HepG2 (cell line): ENCODE results near the gene PCA3. TPM values are rescaled to one million over a fixed set of nuclear protein-coding genes. Genes with fewer than 3 reads are reported as not detected.

ENCODE experiments used
- ATAC-seq: fragments of 200-7000 bp; cut with Tn5 transposase; 3 replicates; pipeline ENCODE4 v1.9.1; 2020; ENCODE audit warnings: mild to moderate bottlenecking, moderate library complexity
- BruUV-seq: library from RNA; stranded (reverse); fragments of 400-500 nt; replicated peaks from 2 replicates; lab custom pipeline; 2021; lab: Mats Ljungman, UMichigan
- CTCF ChIA-PET: fragments of 300-600 bp; formaldehyde crosslinking; extraction: SDS; loops from one replicate; lab custom pipeline; 2021; ENCODE audit warnings: low total read pairs, inconsistent platforms, low intra/inter-chr PET ratio; lab: Yijun Ruan, JAX
- POLR2A ChIA-PET: fragments of 350-600 bp; sonication (Branson Sonifier 250); formaldehyde crosslinking; loops from one replicate; lab custom pipeline; 2020; ENCODE audit warnings: antibody characterized with exemption, inconsistent platforms; lab: Yijun Ruan, JAX
- DNase-seq: peaks from one replicate; pipeline ENCODE4 v3.0.0-alpha.2; 2015; ENCODE audit warnings: low spot score
- FAIRE-seq: peaks from 3 replicates; lab custom pipeline; 2011; peaks lifted over from hg19 to GRCh38; lab: Jason Lieb, UNC
- H2AFZ ChIP-seq: one replicate; pipeline ENCODE4 v1.6.1; 2011; ENCODE audit warnings: low read length, inconsistent platforms
- H3K27ac ChIP-seq: fragments of 300-600 bp; 3 replicates; pipeline ENCODE4 v1.8.0; 2011; ENCODE audit warnings: mixed run types, mild to moderate bottlenecking, mixed read lengths, low read length, inconsistent platforms; ENCODE audit not compliant: insufficient read depth; ENCODE audit errors: extremely low read length
- H3K27me3 ChIP-seq, 2 experiments: fragments of 200-600 bp in 1 of 2; 2 replicates in 1 of 2; 3 replicates in 1 of 2; pipeline versions ENCODE4 v1.6.0 to v1.8.0; 2011; ENCODE audit warnings: low read length in 2 of 2, mild to moderate bottlenecking in 2 of 2, moderate library complexity in 2 of 2, inconsistent platforms in 1 of 2; ENCODE audit not compliant: insufficient read depth in 2 of 2, control insufficient read depth in 1 of 2
- H3K36me3 ChIP-seq, 2 experiments: fragments of 200-600 bp in 1 of 2; replicated peaks in 1 of 2; 2 replicates in 1 of 2; 3 replicates in 1 of 2; pipeline versions ENCODE4 v1.5.1 to v1.8.0; 2011; ENCODE audit warnings: low read length in 2 of 2, inconsistent platforms in 1 of 2; ENCODE audit not compliant: insufficient read depth in 2 of 2, control insufficient read depth in 1 of 2
- H3K4me1 ChIP-seq: 2 replicates; pipeline ENCODE4 v1.5.1; 2012; ENCODE audit warnings: low read length, inconsistent platforms; ENCODE audit not compliant: insufficient read depth
- H3K4me2 ChIP-seq: 2 replicates; pipeline ENCODE4 v1.6.0; 2011; ENCODE audit warnings: low read depth, low read length, inconsistent platforms
- H3K4me3 ChIP-seq, 3 experiments: fragments of 200-600 bp in 1 of 3; sonication (generic), shearing (Covaris generic) in 1 of 3; replicated peaks in 1 of 3; 2 replicates each; pipeline ENCODE4 v1.5.1; 2011 to 2016; ENCODE audit warnings: low read length in 3 of 3, inconsistent platforms in 2 of 3, low read depth in 2 of 3, mild to moderate bottlenecking in 2 of 3, control low read depth in 1 of 3, mixed read lengths in 1 of 3; ENCODE audit not compliant: insufficient read depth in 1 of 3
- H3K79me2 ChIP-seq: one replicate; pipeline ENCODE4 v1.6.1; 2011; ENCODE audit warnings: low read length, inconsistent platforms; ENCODE audit not compliant: insufficient read depth
- H3K9ac ChIP-seq: 2 replicates; pipeline ENCODE4 v1.6.0; 2011; ENCODE audit warnings: mild to moderate bottlenecking, low read depth, low read length, inconsistent platforms; ENCODE audit not compliant: insufficient read depth
- H3K9me3 ChIP-seq: 2 replicates; pipeline ENCODE4 v1.5.1; 2012; ENCODE audit warnings: mild to moderate bottlenecking, low read length
- H4K20me1 ChIP-seq: 2 replicates; pipeline ENCODE4 v1.6.0; 2011; ENCODE audit warnings: inconsistent platforms, mild to moderate bottlenecking, low read length, moderate library complexity; ENCODE audit not compliant: insufficient read depth
- MTF2 ChIP-seq: sonication (generic); formaldehyde crosslinking; IDR thresholded peaks from 2 replicates; pipeline ENCODE4 v1.5.0; 2020; ENCODE audit warnings: missing genetic modification reagents, borderline replicate concordance
- SMARCC2 ChIP-seq: fragments of 450-650 bp; IDR thresholded peaks from 2 replicates; pipeline ENCODE4 v1.6.1; 2017; ENCODE audit warnings: antibody characterized with exemption, mild to moderate bottlenecking
- ZNF567 ChIP-seq: sonication (generic); formaldehyde crosslinking; IDR thresholded peaks from 2 replicates; pipeline ENCODE4 v1.8.1; 2023; ENCODE audit warnings: mild to moderate bottlenecking, missing genetic modification reagents, borderline replicate concordance
- WGBS: methylation state at CpG from one replicate; pipeline ENCODE4 v1.1.6; 2017; ENCODE audit warnings: low lambda C conversion rate; 5-methylcytosine and 5-hydroxymethylcytosine counted together
- in situ Hi-C: cut with HindIII; loops from 2 replicates; pipeline ENCODE4 v1.10.0; 2017; ENCODE audit warnings: low pct_unique_long_range_greater_than_20kb; ENCODE audit not compliant: extremely low pct_ligation_motif_present
- intact Hi-C: fragments of 100-400 bp; cut with micrococcal nuclease; formaldehyde crosslinking; loops from one replicate; pipeline ENCODE4 v1.10.0; 2022; ENCODE audit not compliant: unreplicated experiment
- polyA plus RNA-seq, 8 experiments: library from polyadenylated mRNA; depleted of rRNA in 3 of 8; stranded (reverse) in 7 of 8; unstranded in 1 of 8; fragments of >200 nt; fragmentation: Illumina TruSeq in 4 of 8; extraction: Trizol in 4 of 8; gene quantifications; 2 replicates each; pipeline versions ENCODE4 v1.2.1 to v1.2.3, GENCODE V29; 2011 to 2016; ENCODE audit warnings: low read depth in 4 of 8, missing spikeins in 1 of 8, mixed read lengths in 1 of 8; ENCODE audit not compliant: insufficient read depth in 1 of 8
- total RNA-seq, 5 experiments: library from RNA; depleted of rRNA; stranded (reverse); fragments of >200 nt; fragmentation: Illumina TruSeq; extraction: Trizol; gene quantifications; 2 replicates each; pipeline ENCODE4 v1.2.3, GENCODE V29; 2016; ENCODE audit warnings: low read depth in 1 of 5
- TF ChIP-seq, protein P1 (sequence below): sonication (generic); formaldehyde crosslinking; IDR thresholded peaks from 2 replicates; pipeline ENCODE4 v1.4.0; 2020; ENCODE audit warnings: missing genetic modification reagents, borderline replicate concordance
- TF ChIP-seq, protein P2 (sequence below): sonication (generic); formaldehyde crosslinking; IDR thresholded peaks from 2 replicates; pipeline ENCODE4 v1.8.0; 2022; ENCODE audit warnings: missing genetic modification reagents, mild to moderate bottlenecking, inconsistent platforms, borderline replicate concordance
- TF ChIP-seq, protein P3 (sequence below): sonication (generic); formaldehyde crosslinking; IDR thresholded peaks from 2 replicates; pipeline ENCODE4 v1.4.0; 2020; ENCODE audit warnings: missing genetic modification reagents

The PCA3 gene
- total and polyA plus RNA-seq, 2 of the 13 experiments (the other 11 are each of a cell fraction or from before 2014, with no cell fraction given): not detected

DNA sequence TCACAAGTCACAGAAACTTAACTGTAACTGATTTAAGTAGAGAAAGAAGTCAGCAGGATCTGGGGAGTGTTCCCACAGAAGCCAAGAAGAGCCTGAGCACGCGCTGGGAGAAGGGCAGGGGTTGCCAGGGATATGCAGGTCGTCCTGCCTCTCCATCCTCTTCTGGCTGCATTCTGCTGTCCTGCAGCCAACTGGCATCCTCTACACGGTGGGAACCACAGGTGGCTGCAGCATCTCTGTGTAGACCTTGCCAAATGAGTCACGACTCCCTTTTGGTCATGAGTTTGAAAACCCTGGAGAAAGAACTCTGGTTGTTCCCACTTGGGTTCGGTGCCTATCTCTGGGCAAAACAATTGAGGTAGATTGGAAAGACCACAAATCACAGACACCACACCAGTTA lies 38.4 kb upstream of the PCA3 start (continued):
- TF ChIP-seq, protein P1, sequence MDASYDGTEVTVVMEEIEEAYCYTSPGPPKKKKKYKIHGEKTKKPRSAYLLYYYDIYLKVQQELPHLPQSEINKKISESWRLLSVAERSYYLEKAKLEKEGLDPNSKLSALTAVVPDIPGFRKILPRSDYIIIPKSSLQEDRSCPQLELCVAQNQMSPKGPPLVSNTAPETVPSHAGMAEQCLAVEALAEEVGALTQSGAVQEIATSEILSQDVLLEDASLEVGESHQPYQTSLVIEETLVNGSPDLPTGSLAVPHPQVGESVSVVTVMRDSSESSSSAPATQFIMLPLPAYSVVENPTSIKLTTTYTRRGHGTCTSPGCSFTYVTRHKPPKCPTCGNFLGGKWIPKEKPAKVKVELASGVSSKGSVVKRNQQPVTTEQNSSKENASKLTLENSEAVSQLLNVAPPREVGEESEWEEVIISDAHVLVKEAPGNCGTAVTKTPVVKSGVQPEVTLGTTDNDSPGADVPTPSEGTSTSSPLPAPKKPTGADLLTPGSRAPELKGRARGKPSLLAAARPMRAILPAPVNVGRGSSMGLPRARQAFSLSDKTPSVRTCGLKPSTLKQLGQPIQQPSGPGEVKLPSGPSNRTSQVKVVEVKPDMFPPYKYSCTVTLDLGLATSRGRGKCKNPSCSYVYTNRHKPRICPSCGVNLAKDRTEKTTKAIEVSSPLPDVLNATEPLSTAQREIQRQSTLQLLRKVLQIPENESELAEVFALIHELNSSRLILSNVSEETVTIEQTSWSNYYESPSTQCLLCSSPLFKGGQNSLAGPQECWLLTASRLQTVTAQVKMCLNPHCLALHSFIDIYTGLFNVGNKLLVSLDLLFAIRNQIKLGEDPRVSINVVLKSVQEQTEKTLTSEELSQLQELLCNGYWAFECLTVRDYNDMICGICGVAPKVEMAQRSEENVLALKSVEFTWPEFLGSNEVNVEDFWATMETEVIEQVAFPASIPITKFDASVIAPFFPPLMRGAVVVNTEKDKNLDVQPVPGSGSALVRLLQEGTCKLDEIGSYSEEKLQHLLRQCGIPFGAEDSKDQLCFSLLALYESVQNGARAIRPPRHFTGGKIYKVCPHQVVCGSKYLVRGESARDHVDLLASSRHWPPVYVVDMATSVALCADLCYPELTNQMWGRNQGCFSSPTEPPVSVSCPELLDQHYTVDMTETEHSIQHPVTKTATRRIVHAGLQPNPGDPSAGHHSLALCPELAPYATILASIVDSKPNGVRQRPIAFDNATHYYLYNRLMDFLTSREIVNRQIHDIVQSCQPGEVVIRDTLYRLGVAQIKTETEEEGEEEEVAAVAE (CRISPR knock-in tag): no peak

DNA sequence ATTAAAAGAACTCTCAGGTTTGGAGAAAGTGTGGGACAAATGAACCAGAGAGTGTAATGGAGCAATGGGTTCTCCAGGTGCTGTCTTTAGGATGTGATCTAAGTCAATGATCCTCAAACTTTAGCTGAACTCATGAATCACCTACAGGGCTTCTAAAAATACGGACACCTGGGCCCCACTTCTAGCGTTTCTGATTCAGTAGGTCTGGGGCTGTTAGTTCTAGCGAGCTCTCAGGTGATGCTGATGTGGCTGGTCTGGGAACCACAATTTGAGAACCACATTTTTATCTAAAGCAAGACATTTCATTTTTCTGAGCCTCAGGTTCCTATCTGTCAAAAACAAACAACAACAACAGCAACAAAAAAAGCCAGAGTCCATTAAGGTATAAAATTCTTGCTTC lies 35.1 kb upstream of the PCA3 start:
- FAIRE-seq: no peak
- no TSS peak for BruUV-seq

More for the DNA sequence above, 35.1 kb upstream of the PCA3 start:
- no peak for ATAC-seq
- POLR2A ChIA-PET: no interaction called here
- Histone ChIP-seq H3K79me2 (no peaks in the 10 kb centered on the region), H4K20me1 (no peaks in the 10 kb centered on the region), H3K4me1 (no peaks in the 10 kb centered on the region), H3K9me3 (no peaks in the 10 kb centered on the region), H3K36me3 (no peaks in the 10 kb centered on the region), H2AFZ (no peak overlapping the region), H3K27me3 (peaks cover 0 to 4% of the 10 kb centered on the region in 2 experiments; a peak in 1 of 5 replicates), H3K4me3 (no peak overlapping the region), H3K27ac (no peak overlapping the region), H3K4me2 (no peak overlapping the region), H3K9ac (no peak overlapping the region)
- TF ChIP-seq MTF2 (CRISPR knock-in tag) (no peak), SMARCC2 (no peak), ZNF567 (CRISPR knock-in tag) (no peak)
- TF ChIP-seq, protein P2, sequence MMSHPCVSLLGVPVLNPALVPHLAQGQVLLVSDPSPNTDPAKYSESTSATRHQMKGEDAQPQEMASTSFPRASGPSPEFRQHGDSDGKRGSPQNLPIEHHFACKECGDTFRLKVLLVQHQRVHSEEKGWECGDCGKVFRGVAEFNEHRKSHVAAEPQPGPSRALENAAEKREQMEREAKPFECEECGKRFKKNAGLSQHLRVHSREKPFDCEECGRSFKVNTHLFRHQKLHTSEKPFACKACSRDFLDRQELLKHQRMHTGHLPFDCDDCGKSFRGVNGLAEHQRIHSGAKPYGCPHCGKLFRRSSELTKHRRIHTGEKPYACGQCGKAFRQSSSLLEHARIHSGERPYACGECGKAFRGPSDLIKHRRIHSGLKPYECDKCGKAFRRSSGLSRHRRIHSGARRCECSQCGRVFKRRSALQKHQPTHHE (CRISPR knock-in tag): no peak
- TF ChIP-seq, protein P3, sequence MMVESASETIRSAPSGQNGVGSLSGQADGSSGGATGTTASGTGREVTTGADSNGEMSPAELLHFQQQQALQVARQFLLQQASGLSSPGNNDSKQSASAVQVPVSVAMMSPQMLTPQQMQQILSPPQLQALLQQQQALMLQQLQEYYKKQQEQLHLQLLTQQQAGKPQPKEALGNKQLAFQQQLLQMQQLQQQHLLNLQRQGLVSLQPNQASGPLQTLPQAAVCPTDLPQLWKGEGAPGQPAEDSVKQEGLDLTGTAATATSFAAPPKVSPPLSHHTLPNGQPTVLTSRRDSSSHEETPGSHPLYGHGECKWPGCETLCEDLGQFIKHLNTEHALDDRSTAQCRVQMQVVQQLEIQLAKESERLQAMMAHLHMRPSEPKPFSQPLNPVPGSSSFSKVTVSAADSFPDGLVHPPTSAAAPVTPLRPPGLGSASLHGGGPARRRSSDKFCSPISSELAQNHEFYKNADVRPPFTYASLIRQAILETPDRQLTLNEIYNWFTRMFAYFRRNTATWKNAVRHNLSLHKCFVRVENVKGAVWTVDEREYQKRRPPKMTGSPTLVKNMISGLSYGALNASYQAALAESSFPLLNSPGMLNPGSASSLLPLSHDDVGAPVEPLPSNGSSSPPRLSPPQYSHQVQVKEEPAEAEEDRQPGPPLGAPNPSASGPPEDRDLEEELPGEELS: no peak
- CTCF ChIA-PET: no interaction called here
- intact Hi-C loops: no loop called here
- in situ Hi-C loops: no loop called here
- DNase-seq: no peak
- WGBS: 7% methylated on average over 3 of the region's 3 CpGs
